Brain microvascular endothelial cell (primary cell): ENCODE measurements around the gene NDUFS5.

Experiments
- DNase-seq: peaks from one replicate; pipeline ENCODE4 v3.0.0-alpha.2; 2020
- H3K27ac ChIP-seq: fragments of 250-450 bp; sonication (Bioruptor Pico); 2 replicates; pipeline ENCODE4 v1.5.1; 2020; ENCODE audit warnings: mild to moderate bottlenecking, moderate library complexity
- H3K27me3 ChIP-seq: fragments of 250-450 bp; sonication (Bioruptor Pico); replicated peaks from 2 replicates; pipeline ENCODE4 v1.5.1; 2020; ENCODE audit warnings: mild to moderate bottlenecking
- H3K36me3 ChIP-seq: fragments of 250-450 bp; sonication (Bioruptor Pico); replicated peaks from 2 replicates; pipeline ENCODE4 v1.5.1; 2020; ENCODE audit warnings: mild to moderate bottlenecking
- H3K4me3 ChIP-seq: 2 replicates; pipeline ENCODE4 v1.5.1; 2011; ENCODE audit warnings: low read depth, mild to moderate bottlenecking, control low read depth, low read length, moderate library complexity
- in situ Hi-C: cut with HindIII; loops from 2 replicates; pipeline ENCODE4 v1.10.0; 2017; ENCODE audit warnings: low sequenced_read_pairs, low pct_ligation_motif_present
- TF ChIP-seq, protein P1 (sequence below): IDR thresholded peaks from 2 replicates; pipeline ENCODE4 v1.5.1; 2011; ENCODE audit warnings: low read depth, mild to moderate bottlenecking, moderate library complexity, low read length, control low read depth, inconsistent platforms; ENCODE audit errors: missing control alignments

Gene NDUFS5

DNA sequence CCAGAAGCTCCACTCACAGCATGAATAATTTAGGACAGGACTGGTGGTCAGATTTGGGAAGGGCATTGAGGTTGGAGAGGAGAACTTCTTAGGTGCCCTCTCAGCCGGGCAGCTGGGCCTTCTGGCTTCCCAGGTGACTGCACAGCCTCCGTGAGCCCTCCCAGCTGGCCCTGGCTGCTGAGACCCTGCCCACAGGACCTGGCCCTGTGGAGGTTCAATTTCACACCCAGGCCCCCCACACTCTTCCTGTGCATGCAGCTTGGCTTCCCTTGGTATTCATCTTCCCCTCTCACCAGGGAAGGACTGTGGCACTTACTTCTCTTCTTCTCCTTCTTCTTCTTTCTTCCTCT lies 50.6 kb downstream of the NDUFS5 start:
- TF ChIP-seq, protein P1, sequence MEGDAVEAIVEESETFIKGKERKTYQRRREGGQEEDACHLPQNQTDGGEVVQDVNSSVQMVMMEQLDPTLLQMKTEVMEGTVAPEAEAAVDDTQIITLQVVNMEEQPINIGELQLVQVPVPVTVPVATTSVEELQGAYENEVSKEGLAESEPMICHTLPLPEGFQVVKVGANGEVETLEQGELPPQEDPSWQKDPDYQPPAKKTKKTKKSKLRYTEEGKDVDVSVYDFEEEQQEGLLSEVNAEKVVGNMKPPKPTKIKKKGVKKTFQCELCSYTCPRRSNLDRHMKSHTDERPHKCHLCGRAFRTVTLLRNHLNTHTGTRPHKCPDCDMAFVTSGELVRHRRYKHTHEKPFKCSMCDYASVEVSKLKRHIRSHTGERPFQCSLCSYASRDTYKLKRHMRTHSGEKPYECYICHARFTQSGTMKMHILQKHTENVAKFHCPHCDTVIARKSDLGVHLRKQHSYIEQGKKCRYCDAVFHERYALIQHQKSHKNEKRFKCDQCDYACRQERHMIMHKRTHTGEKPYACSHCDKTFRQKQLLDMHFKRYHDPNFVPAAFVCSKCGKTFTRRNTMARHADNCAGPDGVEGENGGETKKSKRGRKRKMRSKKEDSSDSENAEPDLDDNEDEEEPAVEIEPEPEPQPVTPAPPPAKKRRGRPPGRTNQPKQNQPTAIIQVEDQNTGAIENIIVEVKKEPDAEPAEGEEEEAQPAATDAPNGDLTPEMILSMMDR: no peak
- H3K36me3 ChIP-seq: no peaks in the 10 kb centered on the region
- no peak for DNase-seq
- no peak overlapping the region for H3K27ac ChIP-seq
- in situ Hi-C loops: no loop called here
- H3K4me3 ChIP-seq: no peak overlapping the region
- peaks cover 4% of the 10 kb centered on the region for H3K27me3 ChIP-seq

DNA sequence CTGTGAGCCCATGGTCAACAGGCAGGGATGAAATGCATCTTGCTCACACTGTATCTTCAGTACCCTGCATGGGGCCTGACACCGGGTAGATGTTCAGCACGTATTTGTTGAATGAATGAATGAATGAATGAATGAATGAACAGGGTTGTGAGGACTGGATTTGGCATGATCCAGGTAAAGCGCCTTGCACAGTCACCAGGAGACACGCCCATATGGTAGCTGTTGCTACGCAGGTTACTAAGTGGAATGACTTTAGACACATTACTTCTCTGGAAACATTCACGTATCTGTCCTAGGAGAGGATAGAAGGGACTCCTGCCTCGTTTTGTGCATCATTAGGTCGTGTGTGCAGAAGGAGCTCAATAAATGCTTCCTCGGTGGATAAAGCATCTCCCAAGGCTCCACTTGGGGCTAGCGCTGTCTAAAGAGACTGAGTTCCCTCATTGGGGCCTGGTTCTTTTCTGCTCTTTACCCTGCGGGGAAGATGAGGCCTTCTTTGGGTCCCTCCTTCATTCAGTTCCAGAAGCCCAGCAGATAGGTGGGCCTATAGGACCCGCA lies 54.2 kb downstream of the NDUFS5 start:
- no peaks in the 10 kb centered on the region for H3K36me3 ChIP-seq
- H3K4me3 ChIP-seq: peak overlapping the region; percentile 44
- TF ChIP-seq, protein P1: no peak
- H3K27ac ChIP-seq: no peak overlapping the region
- H3K27me3 ChIP-seq: peaks cover 11% of the 10 kb centered on the region
- in situ Hi-C loops: no loop called here
- no peak for DNase-seq

DNA sequence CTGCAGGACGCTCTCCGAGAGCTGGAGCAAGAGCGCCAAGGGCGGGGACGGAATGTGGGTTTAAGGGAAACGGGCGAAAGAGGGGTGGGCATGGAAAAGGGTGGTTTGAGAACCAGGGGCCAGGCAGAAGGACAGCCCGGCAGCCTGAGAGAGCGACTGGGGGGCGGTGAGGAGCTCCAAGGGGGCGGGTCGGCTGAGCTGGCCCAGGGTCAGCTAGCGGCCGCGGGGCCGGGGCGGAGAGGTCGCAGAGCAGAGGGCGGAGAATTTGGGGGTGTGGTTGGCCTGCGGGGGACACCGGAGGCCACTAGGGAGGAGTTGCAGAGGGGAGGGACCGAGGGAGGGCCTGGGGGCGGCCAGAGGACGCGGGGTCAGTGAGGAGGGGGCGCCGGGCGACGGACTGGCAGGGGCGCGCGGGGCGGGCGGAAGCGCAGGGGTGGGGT lies 54.7 kb downstream of the NDUFS5 start:
- no peaks in the 10 kb centered on the region for H3K36me3 ChIP-seq
- in situ Hi-C loops: no loop called here
- no peak overlapping the region for H3K27ac ChIP-seq
- TF ChIP-seq, protein P1: no peak
- DNase-seq: no peak
- H3K4me3 ChIP-seq: peak overlapping the region; percentile 44
- H3K27me3 ChIP-seq: peaks cover 11% of the 10 kb centered on the region

DNA sequence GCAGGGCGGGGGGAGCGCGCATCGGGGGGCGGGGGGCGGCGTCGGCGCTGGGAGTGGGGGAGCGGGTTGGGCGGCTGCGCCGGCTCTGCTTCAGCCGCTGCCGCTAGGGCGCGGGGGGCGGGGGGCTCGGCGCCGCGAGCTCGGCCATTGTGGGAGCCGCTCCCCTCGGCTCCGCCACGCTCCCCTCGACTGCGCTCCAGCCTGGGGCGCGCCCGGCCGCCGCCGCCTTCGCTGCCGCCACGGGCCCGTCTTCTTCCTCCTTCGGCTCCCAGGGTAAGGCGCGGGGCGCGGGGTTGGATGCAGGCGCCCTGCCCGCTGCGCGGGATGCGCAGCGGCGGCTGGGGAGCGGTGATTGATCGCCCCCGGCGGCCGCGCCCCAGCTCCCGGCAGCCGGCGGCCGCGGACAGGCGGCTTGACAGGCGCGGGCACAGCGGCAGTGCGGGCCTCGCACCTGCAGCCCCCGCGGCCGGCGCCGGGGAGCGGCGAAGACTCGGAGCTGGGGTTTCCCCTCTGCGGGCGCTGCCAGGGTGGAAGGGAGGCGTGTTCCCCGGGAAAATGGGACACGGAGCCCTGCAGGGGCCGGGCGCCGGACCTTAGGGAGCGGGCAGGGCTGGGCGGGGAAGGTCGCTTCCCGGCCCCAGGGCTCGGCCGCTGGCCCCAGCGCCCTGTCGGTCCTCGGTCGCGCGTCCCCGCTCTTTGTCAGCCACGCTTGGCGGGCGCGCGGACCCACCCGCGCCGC lies 55.3 kb downstream of the NDUFS5 start:
- Histone ChIP-seq H3K4me3 (peak overlapping the region; percentile 44), H3K27ac (no peak overlapping the region), H3K36me3 (no peaks in the 10 kb centered on the region), H3K27me3 (peaks cover 11% of the 10 kb centered on the region)
- DNase-seq: no peak
- TF ChIP-seq, protein P1: no peak
- in situ Hi-C loops: no loop called here

DNA sequence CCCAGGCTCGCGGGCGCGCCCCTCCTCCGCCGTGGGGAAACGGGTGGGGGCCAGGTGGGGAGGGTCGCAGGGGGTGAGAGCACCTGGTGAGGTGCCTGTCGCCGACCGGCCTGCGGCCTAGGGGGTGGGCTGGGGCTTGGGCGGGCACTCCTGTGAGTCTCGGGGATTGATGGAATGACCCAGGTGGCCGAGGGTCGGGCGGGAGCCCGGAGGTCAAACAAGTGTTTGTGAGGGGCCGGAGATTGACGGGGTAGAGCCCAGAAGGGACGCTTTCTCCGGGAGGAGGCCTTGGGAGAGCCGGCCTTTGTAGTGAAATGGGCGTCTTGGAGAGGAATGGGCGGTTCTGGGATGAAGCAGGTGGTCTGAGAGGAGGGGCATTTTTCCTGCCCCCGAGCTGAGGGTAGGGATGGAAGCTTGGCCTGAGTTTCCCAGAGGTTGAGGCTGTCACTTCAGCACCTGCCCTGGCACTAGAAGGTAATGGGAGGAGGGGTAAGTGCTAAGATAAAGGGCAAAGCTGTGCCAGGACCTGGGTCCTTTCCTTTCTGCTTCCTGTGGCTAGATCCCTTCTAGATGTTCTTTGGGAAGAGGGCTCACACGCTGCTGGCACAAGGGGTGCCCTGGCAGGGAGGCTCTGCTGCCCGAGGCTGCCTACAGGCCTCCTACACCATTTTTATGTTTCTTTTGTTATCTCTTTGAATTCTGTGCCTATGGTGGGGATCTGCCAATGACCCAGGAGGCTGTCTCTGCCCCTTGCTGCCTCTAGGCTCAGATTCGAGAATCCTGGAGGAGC lies 56.1 kb downstream of the NDUFS5 start:
- Histone ChIP-seq H3K27ac (no peak overlapping the region), H3K4me3 (peak overlapping the region; percentile 17), H3K27me3 (peaks cover 11% of the 10 kb centered on the region), H3K36me3 (no peaks in the 10 kb centered on the region)
- TF ChIP-seq, protein P1: no peak
- in situ Hi-C loops: no loop called here
- DNase-seq: no peak
